GM19397 (cell line): ENCODE results near the gene BAIAP3.

ENCODE experiments used
- ATAC-seq: cut with Tn5 transposase; IDR thresholded peaks from one replicate; pipeline ENCODE4 v1.9.1; 2021; ENCODE audit warnings: mild to moderate bottlenecking, moderate library complexity; ENCODE audit not compliant: unreplicated experiment

The BAIAP3 gene

DNA sequence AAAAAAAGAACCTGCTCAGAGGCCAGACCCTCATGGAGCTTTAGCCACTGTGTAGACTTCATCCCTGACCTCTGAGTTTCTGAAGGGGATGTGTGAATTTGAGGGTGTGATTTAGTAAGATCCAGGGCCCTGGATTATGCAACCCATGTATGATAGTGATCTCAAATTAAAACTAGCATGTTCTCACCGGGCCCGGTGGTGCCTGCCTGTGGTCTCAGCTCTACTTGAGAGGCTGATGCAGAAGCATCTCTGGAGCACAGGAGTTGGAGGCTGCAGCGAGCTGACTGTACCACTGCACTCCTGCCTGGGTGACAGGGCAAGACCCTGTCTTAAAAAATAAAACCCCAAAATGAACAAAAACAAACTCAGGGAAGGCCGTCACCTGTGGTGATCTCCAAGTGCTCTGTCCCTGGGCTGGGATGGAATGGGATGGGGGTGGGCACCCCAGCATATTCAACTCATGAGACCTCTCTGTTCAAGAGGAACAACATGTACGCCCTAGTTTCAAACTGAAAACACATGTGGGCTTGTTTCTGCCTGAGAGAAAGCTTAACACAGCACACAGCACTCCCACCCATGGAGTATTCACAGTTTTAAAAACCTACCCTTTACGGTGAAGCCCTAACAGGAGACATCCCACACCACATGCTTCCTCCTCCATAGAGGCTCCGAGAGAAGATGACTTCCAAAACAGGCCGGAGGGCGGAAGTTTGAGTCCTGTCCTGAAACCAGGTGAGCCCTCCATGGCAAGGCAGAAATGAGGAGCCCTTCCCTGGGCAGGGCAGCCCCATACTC lies 48.4 kb downstream of the BAIAP3 start:
- no peak for ATAC-seq

DNA sequence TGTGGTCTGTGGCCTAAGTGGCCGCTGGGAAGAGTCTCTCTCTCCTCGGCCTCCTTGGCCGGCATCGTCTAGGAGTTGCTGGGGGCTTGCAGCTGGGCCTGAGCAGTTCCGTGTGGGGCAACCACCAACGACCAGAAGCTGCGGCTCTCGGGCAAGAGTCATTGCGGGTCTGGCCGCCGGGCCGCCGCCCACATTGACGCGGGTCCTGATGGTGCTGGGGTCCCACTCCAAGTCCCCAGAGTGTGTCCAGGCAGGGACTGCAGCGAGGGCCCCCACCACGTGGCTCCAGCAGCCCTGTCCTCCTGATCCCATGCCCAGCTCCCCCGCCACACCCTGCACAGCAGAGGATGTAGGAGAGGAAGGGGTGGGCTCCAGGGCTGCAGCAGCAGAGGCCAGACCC lies 50.1 kb downstream of the BAIAP3 start:
- ATAC-seq = no peak

DNA sequence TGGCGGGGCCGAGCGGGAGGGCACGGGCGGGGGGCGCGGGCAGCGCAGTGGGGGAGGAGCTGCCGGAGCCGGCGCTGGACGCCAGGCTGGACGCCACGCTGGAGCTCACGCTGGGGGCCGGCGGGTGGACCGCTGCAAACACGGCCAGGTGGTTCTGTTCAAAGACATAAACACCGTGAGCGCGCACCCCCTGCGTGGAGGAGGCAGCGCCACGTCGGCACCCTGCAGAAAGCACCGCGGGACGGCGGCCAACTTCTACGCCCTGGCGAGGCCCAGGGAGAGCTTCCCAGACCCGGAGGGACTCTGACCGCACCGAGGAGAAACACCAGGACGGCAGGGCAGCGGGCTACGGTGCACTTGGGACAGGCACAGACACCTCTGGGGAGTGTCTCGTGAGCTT lies 51.8 kb downstream of the BAIAP3 start:
- no peak for ATAC-seq

DNA sequence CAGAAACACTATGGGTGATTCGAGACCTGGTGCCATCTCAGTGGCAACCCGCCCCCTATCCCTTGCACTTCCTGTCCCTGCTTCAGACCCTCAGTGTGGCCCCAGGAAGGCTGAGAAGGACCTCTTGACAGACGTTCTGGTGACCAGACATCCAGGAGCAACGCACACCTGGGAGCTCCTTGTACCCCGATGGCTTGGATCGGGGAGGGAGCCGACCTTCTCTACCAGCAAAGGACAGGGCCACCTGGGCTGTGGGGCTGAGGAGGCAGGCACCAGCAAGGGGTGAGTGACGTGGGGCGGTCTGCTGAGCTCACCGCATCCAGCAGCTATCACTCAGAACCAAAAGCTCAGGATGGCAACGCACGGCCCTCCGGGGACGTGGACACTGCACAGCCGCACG lies 53.9 kb downstream of the BAIAP3 start:
- no peak for ATAC-seq

DNA sequence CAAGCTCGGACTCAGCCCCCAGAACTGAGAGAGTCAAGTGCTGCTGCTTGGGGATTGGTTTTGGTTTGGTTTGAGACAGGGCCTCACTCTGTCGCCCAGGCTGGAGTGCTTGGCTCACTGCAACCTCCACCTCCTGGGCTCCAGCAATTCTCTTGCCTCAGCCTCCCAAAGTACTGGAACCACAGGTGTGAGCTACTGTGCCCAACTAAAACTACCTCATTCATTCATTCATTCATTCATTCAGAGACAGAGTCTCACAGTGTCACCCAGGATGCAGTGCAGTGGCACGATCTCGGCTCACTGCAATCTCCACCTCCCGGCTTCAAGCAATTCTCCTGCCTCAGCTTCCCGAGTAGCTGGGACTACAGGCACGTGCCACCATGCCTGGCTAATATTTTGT lies 56.3 kb downstream of the BAIAP3 start:
- no peak for ATAC-seq

DNA sequence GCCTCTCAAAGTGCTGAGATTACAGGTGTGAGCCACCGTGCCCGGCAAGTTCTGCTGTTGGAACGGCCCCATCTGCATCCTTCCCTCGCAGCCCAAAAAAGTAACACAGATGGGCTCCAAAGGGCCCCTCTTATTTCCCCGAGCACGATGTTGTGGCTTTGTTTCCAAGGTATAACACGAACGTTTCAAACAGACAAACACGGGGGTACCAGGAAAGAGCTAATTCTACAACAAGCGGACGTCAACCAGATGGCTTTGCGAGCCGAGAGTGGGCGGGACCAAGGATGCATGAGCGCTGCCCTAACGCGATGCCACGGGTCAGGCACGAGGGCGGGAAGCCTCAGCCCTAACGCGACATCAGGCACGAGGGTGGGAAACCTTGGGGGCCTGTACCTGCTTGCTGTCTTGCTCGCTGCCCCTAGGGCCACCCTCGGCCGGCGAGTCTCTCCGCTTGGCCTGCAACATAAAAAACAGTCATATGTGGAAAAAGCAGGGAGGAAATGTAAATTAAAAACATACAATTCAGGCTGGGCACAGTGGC lies 56.9 kb downstream of the BAIAP3 start:
- ATAC-seq = no peak

DNA sequence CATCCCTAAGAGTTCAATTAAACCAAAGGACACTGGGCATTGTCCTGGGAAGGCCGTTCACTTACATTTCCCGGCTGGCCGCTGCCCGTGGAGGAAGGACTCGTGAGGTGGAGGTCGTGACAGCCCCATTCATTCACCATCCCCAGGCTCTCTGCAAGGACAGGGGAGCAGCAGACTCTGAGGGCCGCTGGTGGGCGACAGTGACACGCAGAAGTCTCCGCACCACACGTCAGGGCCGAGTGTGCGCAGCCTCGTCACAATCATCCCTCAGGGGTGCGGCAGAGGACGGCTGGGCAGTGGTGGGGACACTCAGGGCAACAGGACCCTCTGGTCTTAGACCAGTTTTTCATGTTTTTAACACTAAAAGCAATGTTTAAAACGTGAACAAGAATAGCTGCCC lies 59.4 kb downstream of the BAIAP3 start:
- ATAC-seq = no peak

DNA sequence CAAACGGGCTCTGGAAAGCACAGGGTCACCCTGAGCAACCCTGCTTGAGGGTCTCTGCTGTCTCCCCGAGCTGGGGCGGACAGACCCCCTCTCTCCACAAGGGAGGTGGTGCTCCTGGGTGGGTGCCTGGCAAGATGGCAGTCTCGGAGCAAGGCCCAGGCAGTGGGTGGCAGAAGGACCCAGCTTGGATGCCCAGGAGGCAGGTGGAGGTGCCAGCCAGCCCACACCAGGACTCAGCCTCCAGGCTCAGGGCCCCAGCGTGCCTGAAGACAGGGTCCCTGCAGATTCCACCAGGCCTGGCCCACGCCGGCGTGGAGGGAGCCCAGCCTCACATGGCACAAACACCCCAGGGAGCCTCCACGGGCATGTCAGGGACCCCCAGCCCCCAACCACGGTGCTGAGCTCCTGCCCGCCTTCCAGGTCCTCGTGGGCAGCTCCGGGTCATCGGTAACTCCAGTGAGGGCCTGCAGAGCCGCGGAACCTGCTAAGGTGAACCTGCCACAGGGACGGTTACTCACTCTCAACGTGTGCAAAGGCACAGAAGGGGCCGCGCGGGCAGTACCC lies 60.2 kb downstream of the BAIAP3 start:
- ATAC-seq = no peak

DNA sequence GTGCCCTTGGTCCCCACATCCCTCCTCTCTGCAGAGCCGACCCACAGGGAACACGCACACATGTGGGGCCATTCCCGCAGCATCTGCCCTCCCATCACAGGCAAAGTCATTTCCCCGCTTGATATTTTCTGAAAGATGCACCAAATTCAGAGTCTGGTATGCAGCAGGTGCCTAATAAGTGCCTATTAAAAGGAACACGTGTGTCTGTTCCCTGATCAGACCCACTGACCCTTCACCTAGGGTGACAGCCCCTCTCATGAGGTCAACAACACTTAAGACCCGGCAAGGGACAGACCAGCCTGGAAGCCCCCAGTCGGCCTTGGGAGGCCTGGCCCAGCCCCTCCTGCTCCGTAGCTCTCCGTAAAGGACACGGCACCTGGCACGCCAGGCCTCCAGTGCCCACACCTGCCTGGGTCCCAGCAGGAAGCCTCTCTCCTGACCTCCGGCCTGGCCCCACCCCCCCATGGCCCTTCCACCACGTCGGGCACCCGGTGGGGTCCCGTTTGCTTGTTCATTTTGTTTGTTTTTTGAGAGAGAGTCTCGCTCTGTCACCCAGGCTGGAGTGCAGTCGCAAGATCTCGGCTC lies 61.0 kb downstream of the BAIAP3 start:
- no peak for ATAC-seq

DNA sequence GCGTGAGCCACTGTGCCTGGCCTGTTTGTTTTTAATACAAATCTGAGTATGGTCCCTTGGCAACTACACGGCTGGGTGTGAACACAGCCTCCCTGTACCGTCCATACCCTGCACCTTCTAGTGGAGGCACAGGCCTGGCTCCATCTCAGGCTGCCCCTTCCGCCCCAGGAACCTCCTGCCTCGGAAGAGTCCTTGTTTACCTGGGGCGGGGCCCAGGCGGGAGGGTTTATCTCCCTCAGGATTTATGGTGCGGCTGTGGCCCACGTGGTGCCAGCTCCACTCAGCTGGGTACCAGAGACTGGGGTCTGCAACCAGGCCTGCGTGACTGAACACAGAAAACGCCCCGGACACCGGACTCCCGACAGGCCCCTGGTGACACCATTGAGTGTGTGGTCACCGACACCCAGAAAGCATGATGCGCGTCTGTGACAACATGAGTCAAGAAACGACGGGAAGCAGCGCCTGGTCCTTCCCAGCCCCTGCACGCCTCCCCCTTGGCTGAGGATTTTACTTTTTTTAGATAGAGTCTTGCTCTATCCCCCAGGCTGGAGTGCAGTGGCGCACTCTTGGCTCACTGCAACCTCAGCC lies 62.1 kb downstream of the BAIAP3 start:
- no peak for ATAC-seq

DNA sequence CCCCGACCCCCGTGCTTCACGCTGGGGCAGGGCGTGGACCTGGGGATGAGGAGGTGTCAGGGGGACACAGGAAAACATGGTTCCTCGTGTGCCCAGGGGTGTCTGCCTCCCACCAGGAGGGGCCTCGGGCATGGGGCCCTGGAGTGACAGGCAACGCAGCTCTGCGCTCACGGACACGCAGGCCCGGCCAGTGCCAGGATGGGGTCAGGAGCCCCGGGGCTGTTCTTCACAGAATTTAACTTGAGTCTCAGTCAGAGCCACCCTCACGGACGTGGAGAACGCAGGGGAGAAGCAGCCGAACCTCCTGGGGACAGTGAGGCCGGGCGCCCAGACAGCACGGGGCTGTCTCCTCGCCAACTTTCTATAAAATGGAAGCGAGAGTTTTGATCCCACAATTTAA lies 64.3 kb downstream of the BAIAP3 start:
- no peak for ATAC-seq

DNA sequence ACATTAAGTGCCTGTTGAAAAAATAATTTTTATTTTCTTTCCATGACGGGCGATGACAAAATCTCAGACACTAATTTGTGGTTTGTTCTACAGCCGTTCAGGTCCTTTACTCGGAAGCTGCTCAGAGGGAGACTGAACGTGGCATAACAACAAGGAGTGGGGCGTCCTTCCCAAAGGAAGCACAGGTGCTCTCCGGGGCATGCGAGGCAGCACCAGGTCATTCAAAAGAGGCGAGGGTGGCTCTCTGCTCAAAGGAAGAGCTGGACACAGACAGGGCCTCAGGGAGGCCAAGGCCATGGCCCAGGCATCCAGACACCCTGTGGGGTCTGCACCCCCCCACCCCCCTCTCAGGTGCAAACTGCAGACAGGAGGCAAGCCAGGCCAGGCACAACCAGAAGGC lies 64.9 kb downstream of the BAIAP3 start:
- no peak for ATAC-seq
